ENCODE results near the gene IQGAP2. TPM values are rescaled to one million over a fixed set of nuclear protein-coding genes. Genes with fewer than 3 reads are reported as not detected.

The IQGAP2 gene
- total and polyA plus RNA-seq, 9 of the 15 experiments (the other 6 are each of a cell fraction or from before 2014, with no cell fraction given): 8.7 to 23.2 (median 17.4) TPM

DNA sequence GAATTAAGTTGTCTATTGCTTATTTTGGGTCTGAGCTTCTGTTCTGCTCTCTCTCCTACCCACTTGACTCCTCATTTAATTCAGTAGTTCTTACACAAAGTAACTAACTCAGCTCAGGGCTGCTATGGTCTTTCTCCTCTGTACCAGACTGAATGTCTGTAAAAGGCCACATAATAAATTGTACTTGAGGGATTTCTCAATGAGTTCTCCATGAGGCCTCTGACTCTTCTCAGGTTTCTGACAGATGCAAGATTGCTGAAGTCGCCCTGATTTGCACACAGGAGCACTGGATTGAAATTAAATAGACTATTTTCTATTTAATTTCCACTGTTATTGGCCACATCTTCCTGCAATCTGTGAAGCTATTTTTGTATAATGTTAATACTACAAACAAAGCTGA lies 2.9 kb downstream of the IQGAP2 start (continued):
- TF ChIP-seq, protein P1, sequence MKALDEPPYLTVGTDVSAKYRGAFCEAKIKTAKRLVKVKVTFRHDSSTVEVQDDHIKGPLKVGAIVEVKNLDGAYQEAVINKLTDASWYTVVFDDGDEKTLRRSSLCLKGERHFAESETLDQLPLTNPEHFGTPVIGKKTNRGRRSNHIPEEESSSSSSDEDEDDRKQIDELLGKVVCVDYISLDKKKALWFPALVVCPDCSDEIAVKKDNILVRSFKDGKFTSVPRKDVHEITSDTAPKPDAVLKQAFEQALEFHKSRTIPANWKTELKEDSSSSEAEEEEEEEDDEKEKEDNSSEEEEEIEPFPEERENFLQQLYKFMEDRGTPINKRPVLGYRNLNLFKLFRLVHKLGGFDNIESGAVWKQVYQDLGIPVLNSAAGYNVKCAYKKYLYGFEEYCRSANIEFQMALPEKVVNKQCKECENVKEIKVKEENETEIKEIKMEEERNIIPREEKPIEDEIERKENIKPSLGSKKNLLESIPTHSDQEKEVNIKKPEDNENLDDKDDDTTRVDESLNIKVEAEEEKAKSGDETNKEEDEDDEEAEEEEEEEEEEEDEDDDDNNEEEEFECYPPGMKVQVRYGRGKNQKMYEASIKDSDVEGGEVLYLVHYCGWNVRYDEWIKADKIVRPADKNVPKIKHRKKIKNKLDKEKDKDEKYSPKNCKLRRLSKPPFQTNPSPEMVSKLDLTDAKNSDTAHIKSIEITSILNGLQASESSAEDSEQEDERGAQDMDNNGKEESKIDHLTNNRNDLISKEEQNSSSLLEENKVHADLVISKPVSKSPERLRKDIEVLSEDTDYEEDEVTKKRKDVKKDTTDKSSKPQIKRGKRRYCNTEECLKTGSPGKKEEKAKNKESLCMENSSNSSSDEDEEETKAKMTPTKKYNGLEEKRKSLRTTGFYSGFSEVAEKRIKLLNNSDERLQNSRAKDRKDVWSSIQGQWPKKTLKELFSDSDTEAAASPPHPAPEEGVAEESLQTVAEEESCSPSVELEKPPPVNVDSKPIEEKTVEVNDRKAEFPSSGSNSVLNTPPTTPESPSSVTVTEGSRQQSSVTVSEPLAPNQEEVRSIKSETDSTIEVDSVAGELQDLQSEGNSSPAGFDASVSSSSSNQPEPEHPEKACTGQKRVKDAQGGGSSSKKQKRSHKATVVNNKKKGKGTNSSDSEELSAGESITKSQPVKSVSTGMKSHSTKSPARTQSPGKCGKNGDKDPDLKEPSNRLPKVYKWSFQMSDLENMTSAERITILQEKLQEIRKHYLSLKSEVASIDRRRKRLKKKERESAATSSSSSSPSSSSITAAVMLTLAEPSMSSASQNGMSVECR (CRISPR knock-in tag; IDR thresholded peaks at IDR 0.05): no peak
- TF ChIP-seq PHTF2 (CRISPR knock-in tag; IDR thresholded peaks at IDR 0.05) (no peak), HMG20B (CRISPR knock-in tag; IDR thresholded peaks at IDR 0.05) (no peak), DDX20 (tag; IDR thresholded peaks at IDR 0.05; ENCODE audit: low read depth) (no peak), RBM25 (IDR thresholded peaks at IDR 0.05; ENCODE audit: low read depth, low read length, severe bottlenecking) (no peak)
- TF ChIP-seq, protein P2, sequence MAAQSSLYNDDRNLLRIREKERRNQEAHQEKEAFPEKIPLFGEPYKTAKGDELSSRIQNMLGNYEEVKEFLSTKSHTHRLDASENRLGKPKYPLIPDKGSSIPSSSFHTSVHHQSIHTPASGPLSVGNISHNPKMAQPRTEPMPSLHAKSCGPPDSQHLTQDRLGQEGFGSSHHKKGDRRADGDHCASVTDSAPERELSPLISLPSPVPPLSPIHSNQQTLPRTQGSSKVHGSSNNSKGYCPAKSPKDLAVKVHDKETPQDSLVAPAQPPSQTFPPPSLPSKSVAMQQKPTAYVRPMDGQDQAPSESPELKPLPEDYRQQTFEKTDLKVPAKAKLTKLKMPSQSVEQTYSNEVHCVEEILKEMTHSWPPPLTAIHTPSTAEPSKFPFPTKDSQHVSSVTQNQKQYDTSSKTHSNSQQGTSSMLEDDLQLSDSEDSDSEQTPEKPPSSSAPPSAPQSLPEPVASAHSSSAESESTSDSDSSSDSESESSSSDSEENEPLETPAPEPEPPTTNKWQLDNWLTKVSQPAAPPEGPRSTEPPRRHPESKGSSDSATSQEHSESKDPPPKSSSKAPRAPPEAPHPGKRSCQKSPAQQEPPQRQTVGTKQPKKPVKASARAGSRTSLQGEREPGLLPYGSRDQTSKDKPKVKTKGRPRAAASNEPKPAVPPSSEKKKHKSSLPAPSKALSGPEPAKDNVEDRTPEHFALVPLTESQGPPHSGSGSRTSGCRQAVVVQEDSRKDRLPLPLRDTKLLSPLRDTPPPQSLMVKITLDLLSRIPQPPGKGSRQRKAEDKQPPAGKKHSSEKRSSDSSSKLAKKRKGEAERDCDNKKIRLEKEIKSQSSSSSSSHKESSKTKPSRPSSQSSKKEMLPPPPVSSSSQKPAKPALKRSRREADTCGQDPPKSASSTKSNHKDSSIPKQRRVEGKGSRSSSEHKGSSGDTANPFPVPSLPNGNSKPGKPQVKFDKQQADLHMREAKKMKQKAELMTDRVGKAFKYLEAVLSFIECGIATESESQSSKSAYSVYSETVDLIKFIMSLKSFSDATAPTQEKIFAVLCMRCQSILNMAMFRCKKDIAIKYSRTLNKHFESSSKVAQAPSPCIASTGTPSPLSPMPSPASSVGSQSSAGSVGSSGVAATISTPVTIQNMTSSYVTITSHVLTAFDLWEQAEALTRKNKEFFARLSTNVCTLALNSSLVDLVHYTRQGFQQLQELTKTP (IDR thresholded peaks at IDR 0.05; ENCODE audit: low read depth in 1 of 2, partially characterized antibody in 2 of 2): no peak
